B cell (primary cell): ENCODE data around the gene TLR3. TPM values are rescaled to one million over a fixed set of nuclear protein-coding genes. Genes with fewer than 3 reads are reported as not detected.

Experiments
- ATAC-seq: fragments of 200-7000 bp; cut with Tn5 transposase; one replicate; pipeline ENCODE4 v1.10.0; 2021; ENCODE audit warnings: low read depth, mild to moderate bottlenecking, moderate number of reproducible peaks, moderate library complexity
- CTCF ChIA-PET: fragments of 350-600 bp; sonication (Branson Sonifier 250); formaldehyde crosslinking; loops from one replicate; lab custom pipeline; 2021; ENCODE audit warnings: antibody characterized with exemption, inconsistent platforms; lab: Charles Lee
- POLR2A ChIA-PET: fragments of 350-600 bp; sonication (Branson Sonifier 250); formaldehyde crosslinking; loops from one replicate; lab custom pipeline; 2021; ENCODE audit warnings: antibody characterized with exemption; lab: Charles Lee
- DNase-seq: peaks from one replicate; pipeline ENCODE4 v3.0.0; 2013
- H2AFZ ChIP-seq: 2 replicates; pipeline ENCODE4 v1.6.1; 2012; ENCODE audit warnings: mild to moderate bottlenecking, low read depth, low read length; ENCODE audit not compliant: insufficient read depth, poor library complexity, severe bottlenecking
- H3K27ac ChIP-seq, 2 donors: 1 replicate in 1 of 2; 2 replicates in 1 of 2; pipeline ENCODE4 v1.5.1; 2012 to 2013; ENCODE audit warnings: low read length in 2 of 2, mild to moderate bottlenecking in 2 of 2, moderate library complexity in 1 of 2
- H3K27me3 ChIP-seq, 4 experiments: fragments of 200-600 bp in 1 of 4; sonication (generic) in 1 of 4; replicated peaks in 1 of 4; 1 replicate in 2 of 4; 2 replicates in 2 of 4; pipeline versions ENCODE4 v1.6.1 to v1.7.0; 2013 to 2016; ENCODE audit warnings: low read length in 3 of 4, mild to moderate bottlenecking in 2 of 4, mixed read lengths in 1 of 4, moderate library complexity in 1 of 4; ENCODE audit not compliant: insufficient read depth in 4 of 4, control insufficient read depth in 3 of 4; ENCODE audit errors: control extremely low read depth in 1 of 4
- H3K36me3 ChIP-seq, 2 experiments: replicated peaks in 1 of 2; 1 replicate in 1 of 2; 2 replicates in 1 of 2; pipeline versions ENCODE4 v1.6.1 to v1.7.1; 2013; ENCODE audit warnings: low read length in 1 of 2; ENCODE audit not compliant: insufficient read depth in 2 of 2, control insufficient read depth in 1 of 2; ENCODE audit errors: control extremely low read depth in 1 of 2, extremely low read depth in 1 of 2
- H3K4me1 ChIP-seq, 2 donors: fragments of 200-600 bp in 1 of 2; sonication (generic) in 1 of 2; 1 replicate in 1 of 2; 2 replicates in 1 of 2; pipeline versions ENCODE4 v1.5.1 to v1.6.1; 2013 to 2017; ENCODE audit warnings: low read length in 2 of 2; ENCODE audit not compliant: control insufficient read depth in 2 of 2, insufficient read depth in 2 of 2
- H3K4me2 ChIP-seq: replicated peaks from 2 replicates; pipeline ENCODE3; 2012; ENCODE audit warnings: mild to moderate bottlenecking, low read depth, low read length; ENCODE audit not compliant: poor library complexity, severe bottlenecking
- H3K4me3 ChIP-seq, 5 experiments: fragments of 200-600 bp in 1 of 5; sonication (generic) in 1 of 5; 1 replicate in 3 of 5; 2 replicates in 2 of 5; pipeline versions ENCODE4 v1.5.1 to v1.7.0; 2011 to 2016; ENCODE audit warnings: low read length in 4 of 5, mild to moderate bottlenecking in 4 of 5, low read depth in 2 of 5, control low read depth in 1 of 5, moderate library complexity in 1 of 5; ENCODE audit not compliant: insufficient read depth in 1 of 5; ENCODE audit errors: control extremely low read depth in 1 of 5, extremely low read depth in 1 of 5
- H3K79me2 ChIP-seq: fragments of 200-600 bp; sonication (generic); one replicate; pipeline ENCODE4 v1.6.0; 2016; ENCODE audit warnings: low read length; ENCODE audit not compliant: control insufficient read depth, insufficient read depth
- H3K9ac ChIP-seq: fragments of 200-600 bp; sonication (generic); 2 replicates; pipeline ENCODE4 v1.6.1; 2017; ENCODE audit warnings: mild to moderate bottlenecking, low read length, moderate library complexity
- H3K9me3 ChIP-seq, 3 donors: one replicate each; pipeline versions ENCODE4 v1.6.1 to v1.7.1; 2013; ENCODE audit warnings: low read length in 2 of 3; ENCODE audit not compliant: control insufficient read depth in 2 of 3, insufficient read depth in 1 of 3; ENCODE audit errors: control extremely low read depth in 1 of 3
- H4K20me1 ChIP-seq: 2 replicates; pipeline ENCODE4 v1.6.0; 2012; ENCODE audit warnings: mild to moderate bottlenecking, low read length; ENCODE audit not compliant: insufficient read depth, control insufficient read depth, poor library complexity, severe bottlenecking
- H3K27ac Mint-ChIP-seq: one replicate; pipeline ENCODE4 v1.8.0; 2021; ENCODE audit warnings: mixed read lengths
- H3K27me3 Mint-ChIP-seq: one replicate; pipeline ENCODE4 v1.8.0; 2021; ENCODE audit warnings: mixed read lengths
- H3K4me1 Mint-ChIP-seq: one replicate; pipeline ENCODE4 v1.8.0; 2021; ENCODE audit warnings: mixed read lengths
- H3K4me3 Mint-ChIP-seq: one replicate; pipeline ENCODE4 v1.8.0; 2021; ENCODE audit warnings: mixed read lengths
- H3K9me3 Mint-ChIP-seq: one replicate; pipeline ENCODE4 v1.8.0; 2022; ENCODE audit warnings: mixed read lengths; ENCODE audit not compliant: insufficient read depth
- EZH2 ChIP-seq: IDR thresholded peaks from 2 replicates; pipeline ENCODE4 v1.6.1; 2012; ENCODE audit warnings: borderline replicate concordance, low read depth, mild to moderate bottlenecking, moderate library complexity, low read length; ENCODE audit not compliant: insufficient read depth, poor library complexity, severe bottlenecking
- WGBS: methylation state at CpG from one replicate; pipeline ENCODE4 v1.1.5; 2013; ENCODE audit warnings: missing lambda C conversion rate; ENCODE audit not compliant: insufficient coverage; 5-methylcytosine and 5-hydroxymethylcytosine counted together
- intact Hi-C: fragments of 100-400 bp; cut with micrococcal nuclease; formaldehyde crosslinking; loops from one replicate; pipeline ENCODE4 v1.10.0; 2022
- polyA plus RNA-seq: library from polyadenylated mRNA; depleted of rRNA; stranded (reverse); fragments of >200 nt; gene quantifications from 2 replicates; pipeline ENCODE4 v1.2.3, GENCODE V29; 2012
- total RNA-seq, 2 donors: library from RNA; stranded (reverse); fragments of 120-200 nt in 1 of 2; gene quantifications; 1 replicate in 1 of 2; 2 replicates in 1 of 2; pipeline versions ENCODE4 v1.2.3 to v1.2.4, GENCODE V29; 2013 to 2022
- TF ChIP-seq, protein P1 (sequence below): fragments of 200-600 bp; IDR thresholded peaks from one replicate; pipeline ENCODE4 v1.8.0; 2022; ENCODE audit warnings: antibody characterized with exemption, mild to moderate bottlenecking

Gene TLR3
- total and polyA plus RNA-seq, 2 donors (not counting 1 experiment from before 2014, with no cell fraction given) = not detected

- H3K36me3 ChIP-seq = no peaks in the 10 kb centered on the region
- Mint-ChIP-seq H3K27me3 (peaks cover 65% of the 10 kb centered on the region), H3K9me3 (no peaks in the 10 kb centered on the region), H3K27ac (no peak overlapping the region), H3K4me1 (peaks cover 5% of the 10 kb centered on the region), H3K4me3 (peak overlapping the region; percentile 80)
- H3K27me3 ChIP-seq = peaks cover 0 to 43% (median 23%) of the 10 kb centered on the region in 4 experiments
- H3K4me1 ChIP-seq = peaks cover 13 to 19% of the 10 kb centered on the region in 2 donors
- ChIA-PET CTCF (no interaction called here), POLR2A (no interaction called here)
- intact Hi-C loops = no loop called here
- H3K9ac ChIP-seq = peak overlapping the region; percentile 43
- WGBS = 3% methylated on average over 83 of the region's 83 CpGs
- H3K9me3 ChIP-seq = peaks cover 0 to 8% (median 0%) of the 10 kb centered on the region in 3 donors
- TF ChIP-seq, protein P1, sequence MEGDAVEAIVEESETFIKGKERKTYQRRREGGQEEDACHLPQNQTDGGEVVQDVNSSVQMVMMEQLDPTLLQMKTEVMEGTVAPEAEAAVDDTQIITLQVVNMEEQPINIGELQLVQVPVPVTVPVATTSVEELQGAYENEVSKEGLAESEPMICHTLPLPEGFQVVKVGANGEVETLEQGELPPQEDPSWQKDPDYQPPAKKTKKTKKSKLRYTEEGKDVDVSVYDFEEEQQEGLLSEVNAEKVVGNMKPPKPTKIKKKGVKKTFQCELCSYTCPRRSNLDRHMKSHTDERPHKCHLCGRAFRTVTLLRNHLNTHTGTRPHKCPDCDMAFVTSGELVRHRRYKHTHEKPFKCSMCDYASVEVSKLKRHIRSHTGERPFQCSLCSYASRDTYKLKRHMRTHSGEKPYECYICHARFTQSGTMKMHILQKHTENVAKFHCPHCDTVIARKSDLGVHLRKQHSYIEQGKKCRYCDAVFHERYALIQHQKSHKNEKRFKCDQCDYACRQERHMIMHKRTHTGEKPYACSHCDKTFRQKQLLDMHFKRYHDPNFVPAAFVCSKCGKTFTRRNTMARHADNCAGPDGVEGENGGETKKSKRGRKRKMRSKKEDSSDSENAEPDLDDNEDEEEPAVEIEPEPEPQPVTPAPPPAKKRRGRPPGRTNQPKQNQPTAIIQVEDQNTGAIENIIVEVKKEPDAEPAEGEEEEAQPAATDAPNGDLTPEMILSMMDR = no peak
- no peak for TF ChIP-seq EZH2
- peak overlapping the region; percentile 56 for H2AFZ ChIP-seq
- no peak for ATAC-seq
- no peaks in the 10 kb centered on the region for H3K79me2 ChIP-seq
- peak overlapping the region in 4 of 5 experiments; percentile 15 to 43 (median 42) for H3K4me3 ChIP-seq
- DNase-seq = no peak
- no peak overlapping the region for H3K27ac ChIP-seq
- peak overlapping the region; percentile 83 for H3K4me2 ChIP-seq
- no peaks in the 10 kb centered on the region for H4K20me1 ChIP-seq
Observed at GRCh38 chr4:186104890-186105646, 36.1 kb downstream of the TLR3 start.
